ENCODE results near the gene MAS1.

MAS1 gene

GRCh38 chr6:159879856-159880255 is 10.9 kb upstream of the MAS1 start:
- DNase-seq (ENCODE audit: low read depth in 2 of 3, low spot score in 1 of 3) = no peak

GRCh38 chr6:159880412-159880975 is 10.3 kb upstream of the MAS1 start:
- no peak for DNase-seq (ENCODE audit: low read depth in 2 of 3, low spot score in 1 of 3)

- DNase-seq (ENCODE audit: low read depth in 2 of 3, low spot score in 1 of 3) = no peak
Measured at GRCh38 chr6:159884720-159885119, 6.1 kb upstream of the MAS1 start.

DNA sequence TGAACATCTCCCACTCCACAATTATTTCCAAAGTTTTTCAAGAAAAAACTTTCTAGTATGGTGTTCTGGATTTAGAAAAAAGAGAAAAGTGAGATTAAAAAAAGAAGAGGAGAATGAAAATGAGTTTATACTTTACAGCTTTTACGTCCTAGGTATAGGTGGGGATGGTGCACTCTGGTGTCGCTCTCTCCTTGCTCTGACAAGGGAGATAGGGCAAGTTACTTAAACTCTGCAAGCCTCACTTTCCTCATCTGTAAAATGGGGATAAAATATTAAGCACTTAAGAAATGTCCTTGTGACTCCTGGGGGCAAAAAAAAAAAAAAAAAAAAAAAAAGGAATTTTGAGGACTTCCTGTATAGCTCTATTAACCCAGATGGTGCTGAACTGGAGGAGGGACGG is 4.5 kb upstream of the MAS1 start:
- no peak for DNase-seq (ENCODE audit: low read depth in 2 of 3, low spot score in 1 of 3)

GRCh38 chr6:159887146-159887545 is 3.6 kb upstream of the MAS1 start:
- DNase-seq (ENCODE audit: low read depth in 2 of 3, low spot score in 1 of 3) = no peak

DNA sequence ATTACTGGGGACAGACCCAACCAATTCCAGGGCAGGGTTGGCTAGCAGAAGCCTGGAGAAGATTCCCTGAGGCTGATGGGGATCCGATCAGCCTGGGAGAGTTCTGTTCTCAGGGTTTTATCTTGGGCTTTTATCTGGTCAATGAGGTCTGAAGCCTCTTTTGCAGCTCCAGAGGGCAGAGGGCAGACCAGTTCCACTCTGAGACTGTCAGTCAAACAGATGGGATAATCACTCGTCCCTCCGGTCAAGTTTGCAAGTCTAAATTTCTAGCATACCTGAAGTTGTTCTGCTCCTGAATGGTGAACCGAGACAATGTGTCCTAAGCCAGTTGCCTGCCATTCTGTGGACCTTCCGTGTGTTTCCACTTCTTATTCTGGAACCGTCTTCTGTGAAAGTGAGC is 3.0 kb upstream of the MAS1 start:
- no peak for DNase-seq (ENCODE audit: low read depth in 2 of 3, low spot score in 1 of 3)

- DNase-seq (ENCODE audit: low read depth in 2 of 3, low spot score in 1 of 3) = no peak
Measured at GRCh38 chr6:159890201-159890600, 587 bp upstream of the MAS1 start.

GRCh38 chr6:159892053-159892452 is 1.3 kb downstream of the MAS1 start:
- no peak for DNase-seq (ENCODE audit: low read depth in 2 of 3, low spot score in 1 of 3)

- no peak for DNase-seq (ENCODE audit: low read depth in 2 of 3, low spot score in 1 of 3)
Measured at GRCh38 chr6:159893064-159893463, 2.3 kb downstream of the MAS1 start.

DNA sequence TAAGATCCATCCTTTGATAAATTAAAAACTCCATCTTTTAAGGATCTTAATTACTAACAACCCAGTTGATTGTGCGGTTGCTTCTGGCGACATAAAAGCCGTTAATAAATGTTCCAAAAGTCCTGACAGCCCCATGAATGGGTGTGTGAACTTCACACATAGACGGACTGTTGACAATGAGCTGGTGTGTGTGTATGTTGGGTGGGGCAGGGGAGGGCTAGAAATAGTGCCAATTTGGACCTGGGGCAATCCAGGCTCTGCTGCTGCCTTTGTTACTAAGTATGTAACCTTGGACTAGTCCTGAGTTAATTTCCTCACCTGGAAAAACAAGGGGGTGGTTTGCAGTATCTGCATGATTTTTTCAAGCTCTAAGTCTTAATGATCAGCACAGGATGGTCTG is 4.2 kb downstream of the MAS1 start:
- no peak for DNase-seq (ENCODE audit: low read depth in 2 of 3, low spot score in 1 of 3)

- no peak for DNase-seq (ENCODE audit: low read depth in 2 of 3, low spot score in 1 of 3)
Measured at GRCh38 chr6:159897603-159898002, 6.8 kb downstream of the MAS1 start.

GRCh38 chr6:159898519-159898918 is 7.7 kb downstream of the MAS1 start:
- no peak for DNase-seq (ENCODE audit: low read depth in 2 of 3, low spot score in 1 of 3)

DNA sequence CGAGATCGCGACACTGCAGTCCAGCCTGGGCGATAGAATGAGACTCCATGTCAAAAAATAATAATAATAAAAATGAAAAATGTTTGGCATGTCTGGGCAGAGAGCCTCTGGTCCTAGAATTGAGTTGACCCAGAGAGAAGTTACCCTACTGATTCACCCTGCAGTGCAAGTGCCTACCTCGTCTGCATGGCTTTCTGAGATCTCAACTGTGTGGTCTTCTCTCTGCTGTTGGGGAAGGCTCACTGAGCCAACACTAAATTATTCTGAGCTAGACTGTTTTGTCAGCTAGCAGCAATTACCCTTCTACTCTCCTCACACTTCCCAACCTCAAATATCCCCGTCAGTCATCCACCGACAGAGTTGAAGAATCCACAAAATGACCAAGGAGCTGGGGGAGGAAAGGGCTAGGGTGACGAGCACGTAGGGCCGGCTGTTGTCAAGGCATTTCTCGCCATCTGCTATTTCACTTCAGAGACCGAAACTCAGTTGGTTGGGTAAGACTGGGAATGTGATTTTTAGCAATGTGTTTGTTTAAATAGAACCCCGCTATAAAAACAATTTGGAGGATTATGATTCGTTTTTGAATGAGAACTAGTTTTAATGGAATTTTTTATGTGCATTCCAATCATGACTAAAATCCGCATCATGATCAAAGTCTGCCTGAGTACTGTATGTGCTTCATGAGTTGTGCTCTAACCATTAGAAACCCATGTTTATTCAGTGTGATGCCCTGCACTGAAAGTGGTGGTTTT is 9.4 kb downstream of the MAS1 start:
- no peak for DNase-seq (ENCODE audit: low read depth in 2 of 3, low spot score in 1 of 3)

- no peak for DNase-seq (ENCODE audit: low read depth in 2 of 3, low spot score in 1 of 3)
Measured at GRCh38 chr6:159902620-159903019, 11.8 kb downstream of the MAS1 start.

DNA sequence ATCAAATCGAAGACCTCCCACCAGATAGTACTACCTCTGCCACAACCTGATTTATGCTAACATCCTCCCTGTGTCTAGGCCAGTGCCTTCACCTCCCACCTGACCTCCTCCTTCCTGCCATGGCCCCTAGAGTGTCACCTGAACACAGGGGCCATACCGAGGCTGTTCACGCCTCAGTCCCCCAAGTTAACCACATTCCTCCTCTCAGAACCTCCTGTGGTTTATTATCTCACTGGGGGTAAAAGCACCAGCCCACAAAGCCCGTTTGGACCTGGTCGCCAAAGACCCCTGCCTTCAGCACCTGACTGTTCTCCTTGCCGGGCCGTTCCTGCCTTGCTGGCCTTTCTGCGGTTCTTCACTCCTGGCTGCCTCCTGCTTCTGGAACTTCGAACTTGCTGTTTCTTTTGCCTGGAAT is 13.7 kb downstream of the MAS1 start:
- no peak for DNase-seq (ENCODE audit: low read depth in 2 of 3, low spot score in 1 of 3)

- DNase-seq (ENCODE audit: low read depth in 2 of 3, low spot score in 1 of 3) = no peak
Measured at GRCh38 chr6:159906400-159906799, 15.6 kb downstream of the MAS1 start.

DNA sequence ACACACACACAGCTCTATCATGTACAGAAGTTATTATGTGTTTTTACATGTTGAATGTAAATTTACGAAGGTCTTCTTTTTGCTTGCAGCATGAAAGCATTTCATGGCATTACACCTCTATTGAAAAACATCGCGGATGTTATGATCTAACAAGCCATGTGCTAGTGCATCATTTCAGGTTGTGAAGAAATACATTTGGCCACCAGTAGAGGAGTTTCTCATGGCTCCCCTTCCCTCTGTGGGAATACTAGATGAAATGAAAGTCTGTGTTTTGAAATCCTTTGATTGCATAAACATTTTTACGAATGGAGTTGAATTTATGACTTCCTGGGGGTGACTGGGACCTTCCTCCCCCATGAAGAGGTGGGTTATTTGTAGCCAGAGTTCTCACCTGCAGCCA is 17.7 kb downstream of the MAS1 start:
- DNase-seq (ENCODE audit: low read depth in 2 of 3, low spot score in 1 of 3) = no peak

- no peak for DNase-seq (ENCODE audit: low read depth in 2 of 3, low spot score in 1 of 3)
Measured at GRCh38 chr6:159908979-159909378, 18.2 kb downstream of the MAS1 start.

- DNase-seq (ENCODE audit: low read depth in 2 of 3, low spot score in 1 of 3) = no peak
Measured at GRCh38 chr6:159910342-159910741, 19.6 kb downstream of the MAS1 start.

DNA sequence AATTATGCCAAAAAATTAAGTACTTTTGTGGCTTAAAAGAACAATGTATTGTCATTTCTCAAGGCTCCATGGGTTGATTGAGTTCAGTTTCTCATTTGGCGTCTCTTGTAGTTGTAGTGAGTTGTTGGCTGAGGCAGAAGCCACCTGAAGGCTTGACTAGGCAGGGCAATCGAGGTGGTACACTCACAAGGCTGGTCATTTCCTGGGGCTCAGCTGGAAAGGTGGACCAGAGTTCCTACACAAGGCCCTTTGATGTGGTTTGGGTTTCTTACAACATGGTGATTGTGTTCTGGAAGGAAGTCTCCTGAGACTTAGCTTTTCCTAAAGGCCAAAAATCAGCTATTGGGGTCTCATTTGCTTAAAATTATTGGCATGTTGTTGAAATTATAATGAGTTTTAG is 22.6 kb downstream of the MAS1 start:
- DNase-seq (ENCODE audit: low read depth in 2 of 3, low spot score in 1 of 3) = no peak

DNA sequence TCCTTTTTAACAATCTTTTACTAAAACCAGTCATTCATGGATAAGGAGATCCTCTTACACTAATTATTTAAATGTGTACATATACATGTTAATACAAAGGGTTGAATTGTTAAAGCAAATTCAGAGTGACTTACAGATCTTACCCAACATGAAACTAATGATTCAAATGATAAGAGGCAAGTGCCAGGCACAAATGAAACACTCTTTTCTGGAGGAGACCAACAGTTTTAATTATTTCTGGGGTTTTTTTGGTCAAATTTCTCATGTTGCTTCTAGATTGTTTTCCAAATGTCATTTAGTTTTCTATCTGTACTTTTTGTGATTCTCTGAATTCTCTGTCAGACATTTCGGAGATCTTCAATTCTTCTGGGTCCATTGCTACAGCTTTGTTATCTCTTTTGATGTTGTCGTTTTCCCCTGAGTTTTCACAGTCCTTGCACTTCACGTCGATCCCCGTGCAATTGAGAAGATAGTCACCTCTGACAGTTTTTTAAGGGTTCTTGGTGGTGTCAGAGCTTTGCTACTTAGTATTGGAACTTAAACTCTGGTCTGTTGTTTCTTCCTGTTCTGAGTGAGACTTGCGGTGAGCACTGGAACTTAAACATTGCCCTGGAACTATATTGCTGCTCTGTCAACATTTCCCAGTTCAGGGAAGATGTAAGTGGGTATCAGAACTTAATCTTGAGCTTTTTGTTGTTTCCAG is 23.2 kb downstream of the MAS1 start:
- no peak for DNase-seq (ENCODE audit: low read depth in 2 of 3, low spot score in 1 of 3)

DNA sequence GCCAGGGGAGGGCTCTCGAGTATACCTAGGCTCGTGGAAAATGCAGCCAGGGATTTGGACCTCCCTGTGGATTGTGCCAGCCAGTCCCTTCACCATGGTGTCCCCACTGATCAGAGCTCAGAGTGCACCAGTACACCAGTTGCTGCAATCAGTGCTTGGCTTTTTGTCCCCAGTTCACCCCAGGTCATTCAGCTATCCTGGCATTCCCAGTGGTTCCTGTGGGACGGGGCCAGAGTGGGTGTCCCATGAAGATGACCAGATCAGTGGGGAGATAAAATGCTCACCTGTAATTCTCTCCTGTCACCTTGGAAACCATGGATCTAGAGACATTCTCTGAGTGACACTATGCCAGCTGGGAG is 23.8 kb downstream of the MAS1 start:
- DNase-seq (ENCODE audit: low read depth in 2 of 3, low spot score in 1 of 3) = no peak

DNA sequence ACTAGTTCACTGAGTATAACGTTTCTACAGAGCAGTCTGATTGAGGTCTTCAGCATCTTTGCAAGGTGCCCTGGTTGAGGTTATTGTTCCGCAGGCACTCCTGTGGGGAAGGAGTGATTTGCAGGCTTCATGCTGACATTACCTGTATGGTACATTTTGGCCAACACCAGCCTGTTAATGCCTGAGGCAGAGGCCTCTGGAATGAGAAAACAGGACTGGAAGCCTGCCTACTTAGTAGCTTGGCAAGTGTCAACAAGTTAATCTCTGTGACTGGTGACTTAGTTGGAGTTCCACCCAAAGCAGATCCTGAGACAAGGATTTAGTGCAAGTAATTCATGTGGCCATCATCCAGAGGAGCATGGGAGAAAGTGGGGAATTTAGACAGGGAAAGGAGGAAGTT is 24.6 kb downstream of the MAS1 start:
- DNase-seq (ENCODE audit: low read depth in 2 of 3, low spot score in 1 of 3) = no peak

Data from stimulated activated CD4-positive, alpha-beta T cell treated with anti-CD3 and anti-CD28 coated beads, Interleukin-12 subunit alpha, Interleukin-12 subunit beta, amount 100 ng/mL, for 48 hours (primary cell).